GM19238 (cell line): ENCODE measurements around the gene AP1B1.

Source experiments
- DNase-seq: peaks from one replicate; pipeline ENCODE4 v3.0.0; 2011; ENCODE audit warnings: low spot score; ENCODE audit not compliant: insufficient read length

AP1B1 gene

GRCh38 chr22:29300807-29301601, 87.4 kb downstream of the AP1B1 start:
- DNase-seq = no peak

- DNase-seq = no peak
Observed at GRCh38 chr22:29300467-29300806, 87.9 kb downstream of the AP1B1 start.

GRCh38 chr22:29299136-29299900, 89.1 kb downstream of the AP1B1 start:
- no peak for DNase-seq

- no peak for DNase-seq
Observed at GRCh38 chr22:29298641-29299040, 89.7 kb downstream of the AP1B1 start.

GRCh38 chr22:29292379-29292778, 96.0 kb downstream of the AP1B1 start:
- DNase-seq = no peak

GRCh38 chr22:29291215-29291614, 97.2 kb downstream of the AP1B1 start:
- DNase-seq = no peak

- DNase-seq = no peak
Observed at GRCh38 chr22:29290061-29290460, 98.3 kb downstream of the AP1B1 start.

- DNase-seq = no peak
Observed at GRCh38 chr22:29288837-29289236, 99.5 kb downstream of the AP1B1 start.

- no peak for DNase-seq
Observed at GRCh38 chr22:29284196-29284595, 104.2 kb downstream of the AP1B1 start.

- DNase-seq = no peak
Observed at GRCh38 chr22:29277927-29278326, 110.4 kb downstream of the AP1B1 start.
